Keratinocyte (primary cell): Measurements from ENCODE around the gene TMEM243. TPM values are rescaled to one million over a fixed set of nuclear protein-coding genes. Genes with fewer than 3 reads are reported as not detected.

ENCODE experiments used
- DNase-seq: peaks from one replicate; pipeline ENCODE4 v3.0.0-alpha.2; 2011; ENCODE audit warnings: low read depth, missing footprints, low spot score
- FAIRE-seq: peaks from 2 replicates; lab custom pipeline; 2011; peaks lifted over from hg19 to GRCh38; lab: Jason Lieb, UNC
- H2AFZ ChIP-seq: 2 replicates; pipeline ENCODE4 v1.6.0; 2012; ENCODE audit warnings: low read length, control low read depth, inconsistent platforms; ENCODE audit not compliant: control insufficient read depth
- H3K27ac ChIP-seq: 2 replicates; pipeline ENCODE4 v1.5.1; 2011; ENCODE audit warnings: low read length; ENCODE audit not compliant: control insufficient read depth, insufficient read depth
- H3K27me3 ChIP-seq: 3 replicates; pipeline ENCODE4 v1.6.0; 2011; ENCODE audit warnings: low read length; ENCODE audit not compliant: control insufficient read depth, insufficient read depth; ENCODE audit errors: extremely low read depth
- H3K36me3 ChIP-seq, 2 experiments: 2 replicates in 1 of 2; 3 replicates in 1 of 2; pipeline ENCODE4 v1.5.1; 2011; ENCODE audit warnings: low read length in 2 of 2, mild to moderate bottlenecking in 1 of 2; ENCODE audit not compliant: control insufficient read depth in 2 of 2, insufficient read depth in 2 of 2; ENCODE audit errors: extremely low read depth in 1 of 2
- H3K4me1 ChIP-seq: 3 replicates; pipeline ENCODE4 v1.5.1; 2011; ENCODE audit warnings: low read length; ENCODE audit not compliant: control insufficient read depth, insufficient read depth; ENCODE audit errors: extremely low read depth
- H3K4me2 ChIP-seq: 3 replicates; pipeline ENCODE4 v1.6.0; 2011; ENCODE audit warnings: low read depth, low read length; ENCODE audit not compliant: control insufficient read depth, insufficient read depth; ENCODE audit errors: extremely low read depth
- H3K4me3 ChIP-seq, 3 experiments: fragments of 200-600 bp in 1 of 3; sonication (generic) in 1 of 3; 2 replicates in 2 of 3; 3 replicates in 1 of 3; pipeline ENCODE4 v1.5.1; 2011 to 2016; ENCODE audit warnings: low read length in 3 of 3, mild to moderate bottlenecking in 3 of 3, control low read depth in 2 of 3, inconsistent platforms in 1 of 3, low read depth in 1 of 3, mixed read lengths in 1 of 3, mixed run types in 1 of 3, moderate library complexity in 1 of 3; ENCODE audit not compliant: control insufficient read depth in 2 of 3, insufficient read depth in 2 of 3; ENCODE audit errors: extremely low read depth in 1 of 3
- H3K79me2 ChIP-seq: 2 replicates; pipeline ENCODE4 v1.6.0; 2012; ENCODE audit warnings: low read length; ENCODE audit not compliant: control insufficient read depth, insufficient read depth
- H3K9ac ChIP-seq: 3 replicates; pipeline ENCODE4 v1.6.0; 2011; ENCODE audit warnings: low read length; ENCODE audit not compliant: control insufficient read depth, insufficient read depth; ENCODE audit errors: extremely low read depth
- H3K9me1 ChIP-seq: 3 replicates; pipeline ENCODE4 v1.6.0; 2011; ENCODE audit warnings: low read length; ENCODE audit not compliant: control insufficient read depth, insufficient read depth; ENCODE audit errors: extremely low read depth
- H3K9me3 ChIP-seq: 2 replicates; pipeline ENCODE4 v1.5.1; 2012; ENCODE audit warnings: low read depth, low read length; ENCODE audit not compliant: control insufficient read depth
- H4K20me1 ChIP-seq: 3 replicates; pipeline ENCODE4 v1.6.0; 2011; ENCODE audit warnings: low read length; ENCODE audit not compliant: control insufficient read depth, insufficient read depth; ENCODE audit errors: extremely low read depth
- CTCF ChIP-seq, 3 experiments: IDR thresholded peaks in 1 of 3; conservative IDR thresholded peaks in 1 of 3; optimal IDR thresholded peaks in 1 of 3; 2 replicates in 2 of 3; 3 replicates in 1 of 3; pipeline versions ENCODE3 to v1.5.1; 2011; ENCODE audit warnings: low read length in 3 of 3, mild to moderate bottlenecking in 3 of 3, moderate library complexity in 2 of 3, control low read depth in 1 of 3, inconsistent platforms in 1 of 3; ENCODE audit not compliant: insufficient read depth in 2 of 3; ENCODE audit errors: extremely low read depth in 1 of 3
- EZH2 ChIP-seq: IDR thresholded peaks from one replicate; pipeline ENCODE4 v1.6.1; 2012; ENCODE audit warnings: inconsistent platforms, mild to moderate bottlenecking, low read length, moderate library complexity
- dilution Hi-C: fragments of 300-500 bp; cut with MboI; formaldehyde crosslinking; loops from one replicate; pipeline ENCODE4 v1.7.0; 2020; ENCODE audit warnings: low sequenced_read_pairs; ENCODE audit not compliant: extremely low pct_ligation_motif_present
- polyA plus RNA-seq, 5 experiments: library from polyadenylated mRNA; depleted of rRNA in 3 of 5; stranded (reverse) in 3 of 5; stranded (forward) in 1 of 5; unstranded in 1 of 5; fragments of >200 nt; gene quantifications; 1 replicate in 1 of 5; 2 replicates in 3 of 5; 3 replicates in 1 of 5; pipeline versions ENCODE4 v1.2.1 to v1.2.3, GENCODE V29; 2011 to 2012; ENCODE audit warnings: missing spikeins in 2 of 5, low read depth in 1 of 5, low replicate concordance in 1 of 5

TMEM243 gene
- polyA plus RNA-seq, 1 donor (not counting 4 experiments of a cell fraction or from before 2014, with no cell fraction given), result 30.6 TPM

- Histone ChIP-seq H4K20me1 (no peaks in the 10 kb centered on the region), H3K9ac (peak overlapping the region; percentile 88), H3K9me3 (no peaks in the 10 kb centered on the region), H3K4me2 (peak overlapping the region; percentile 94), H2AFZ (peak overlapping the region; percentile 87), H3K27me3 (no peaks in the 10 kb centered on the region), H3K4me3 (peak overlapping the region; percentile 87 to 92 (median 91)), H3K9me1 (no peaks in the 10 kb centered on the region), H3K36me3 (peaks cover 2 to 4% of the 10 kb centered on the region in 2 experiments), H3K79me2 (peaks cover 25% of the 10 kb centered on the region), H3K4me1 (peaks cover 18% of the 10 kb centered on the region), H3K27ac (peak overlapping the region; percentile 33)
- dilution Hi-C loops, result no loop called here
- DNase-seq (no peak), FAIRE-seq (peak; percentile 26)
- TF ChIP-seq CTCF (optimal IDR thresholded peaks at IDR 0.05 in 1 of 3, IDR thresholded peaks at IDR 0.05 in 1 of 3, conservative IDR thresholded peaks at IDR 0.05 in 1 of 3; ENCODE audit: extremely low read depth in 1 of 3, insufficient read depth in 2 of 3, low read length in 3 of 3) (no peak), EZH2 (no peak)
These were observed 1.2 kb upstream of the TMEM243 start for GRCh38 chr7:87220734-87221215.

GRCh38 chr7:87220026-87220733, 648 bp upstream of the TMEM243 start:
- TF ChIP-seq CTCF (optimal IDR thresholded peaks at IDR 0.05 in 1 of 3, IDR thresholded peaks at IDR 0.05 in 1 of 3, conservative IDR thresholded peaks at IDR 0.05 in 1 of 3; ENCODE audit: extremely low read depth in 1 of 3, insufficient read depth in 2 of 3, low read length in 3 of 3), result no peak
- no peak for TF ChIP-seq EZH2
- FAIRE-seq (no peak), DNase-seq (no peak)
- H3K9me3 ChIP-seq, result no peaks in the 10 kb centered on the region
- H3K4me1 ChIP-seq, result peaks cover 14% of the 10 kb centered on the region
- peak overlapping the region; percentile 87 to 92 (median 91) for H3K4me3 ChIP-seq
- peak overlapping the region; percentile 95 for H2AFZ ChIP-seq
- H3K27ac ChIP-seq, result peak overlapping the region; percentile 73
- H4K20me1 ChIP-seq, result no peaks in the 10 kb centered on the region
- H3K79me2 ChIP-seq, result peaks cover 25% of the 10 kb centered on the region
- peak overlapping the region; percentile 94 for H3K4me2 ChIP-seq
- H3K9ac ChIP-seq, result peak overlapping the region; percentile 88
- peaks cover 2 to 4% of the 10 kb centered on the region in 2 experiments for H3K36me3 ChIP-seq
- H3K27me3 ChIP-seq, result no peaks in the 10 kb centered on the region
- no peaks in the 10 kb centered on the region for H3K9me1 ChIP-seq
- dilution Hi-C loops, result no loop called here
